Trophoblast cell (in vitro differentiated cells and primary cell): ENCODE results near the gene KMT2A.

Source experiments
- DNase-seq, 2 donors: peaks; one replicate each; pipeline ENCODE4 v3.0.0-alpha.2; 2016
- H2AFZ ChIP-seq: 2 replicates; pipeline ENCODE4 v1.6.1; 2013; ENCODE audit warnings: low read length, moderate library complexity, mild to moderate bottlenecking; ENCODE audit not compliant: insufficient read depth, poor library complexity
- H2AK5ac ChIP-seq: 2 replicates; pipeline ENCODE4 v1.6.1; 2013; ENCODE audit warnings: mild to moderate bottlenecking, low read length
- H2BK120ac ChIP-seq: 2 replicates; pipeline ENCODE4 v1.6.1; 2013; ENCODE audit warnings: low read length, mild to moderate bottlenecking, moderate library complexity; ENCODE audit not compliant: insufficient read depth, poor library complexity
- H2BK12ac ChIP-seq: 2 replicates; pipeline ENCODE4 v1.6.1; 2013; ENCODE audit warnings: mild to moderate bottlenecking, low read length, moderate library complexity
- H2BK5ac ChIP-seq: 2 replicates; pipeline ENCODE4 v1.6.1; 2013; ENCODE audit warnings: low read length, low read depth, moderate library complexity, mild to moderate bottlenecking; ENCODE audit not compliant: poor library complexity
- H3K14ac ChIP-seq: 2 replicates; pipeline ENCODE4 v1.6.1; 2013; ENCODE audit warnings: mild to moderate bottlenecking, low read length
- H3K18ac ChIP-seq: 2 replicates; pipeline ENCODE4 v1.6.1; 2013; ENCODE audit warnings: mild to moderate bottlenecking, low read length
- H3K23ac ChIP-seq: 2 replicates; pipeline ENCODE4 v1.6.1; 2013; ENCODE audit warnings: low read length
- H3K27ac ChIP-seq: 2 replicates; pipeline ENCODE4 v1.5.1; 2013; ENCODE audit warnings: low read depth, mild to moderate bottlenecking, inconsistent platforms, low read length, moderate library complexity
- H3K27me3 ChIP-seq: 2 replicates; pipeline ENCODE4 v1.6.1; 2013; ENCODE audit warnings: inconsistent platforms, mild to moderate bottlenecking, low read length, moderate library complexity; ENCODE audit not compliant: insufficient read depth
- H3K36me3 ChIP-seq, 2 experiments: 1 replicate in 1 of 2; 2 replicates in 1 of 2; pipeline ENCODE4 v1.6.1; 2013; ENCODE audit warnings: low read length in 2 of 2, mild to moderate bottlenecking in 2 of 2, moderate library complexity in 1 of 2; ENCODE audit not compliant: insufficient read depth in 2 of 2, control insufficient read depth in 1 of 2
- H3K4ac ChIP-seq: 2 replicates; pipeline ENCODE4 v1.6.1; 2013; ENCODE audit warnings: low read depth, mild to moderate bottlenecking, low read length, moderate library complexity
- H3K4me1 ChIP-seq, 2 experiments: 1 replicate in 1 of 2; 2 replicates in 1 of 2; pipeline ENCODE4 v1.6.1; 2013; ENCODE audit warnings: low read length in 2 of 2, mild to moderate bottlenecking in 2 of 2, moderate library complexity in 1 of 2; ENCODE audit not compliant: insufficient read depth in 2 of 2, control insufficient read depth in 1 of 2
- H3K4me2 ChIP-seq: 2 replicates; pipeline ENCODE4 v1.6.1; 2013; ENCODE audit warnings: inconsistent platforms, mild to moderate bottlenecking, low read length, moderate library complexity
- H3K4me3 ChIP-seq: 2 replicates; pipeline ENCODE4 v1.5.1; 2013; ENCODE audit warnings: mild to moderate bottlenecking, low read depth, low read length, inconsistent platforms
- H3K79me1 ChIP-seq: one replicate; pipeline ENCODE4 v1.6.1; 2013; ENCODE audit warnings: low read length
- H3K79me2 ChIP-seq: 2 replicates; pipeline ENCODE4 v1.6.1; 2013; ENCODE audit warnings: low read length, mild to moderate bottlenecking; ENCODE audit not compliant: control insufficient read depth, insufficient read depth, poor library complexity
- H3K9ac ChIP-seq: 2 replicates; pipeline ENCODE4 v1.6.1; 2013; ENCODE audit warnings: mild to moderate bottlenecking, low read length
- H3K9me3 ChIP-seq: 2 replicates; pipeline ENCODE4 v1.6.1; 2013; ENCODE audit warnings: low read depth, mild to moderate bottlenecking, control low read depth, inconsistent platforms, low read length; ENCODE audit not compliant: insufficient read depth
- H4K12ac ChIP-seq: 2 replicates; pipeline ENCODE4 v1.6.1; 2013; ENCODE audit warnings: low read depth, mild to moderate bottlenecking, low read length, moderate library complexity
- H4K8ac ChIP-seq: 2 replicates; pipeline ENCODE4 v1.6.1; 2013; ENCODE audit warnings: low read depth, mild to moderate bottlenecking, low read length, moderate library complexity
- H4K91ac ChIP-seq: one replicate; pipeline ENCODE4 v1.6.1; 2013; ENCODE audit warnings: low read depth, mild to moderate bottlenecking, low read length, moderate library complexity
- WGBS: extraction: QIAGEN DNeasy Blood & Tissue Kit; methylation state at CpG from one replicate; pipeline ENCODE4 v1.1.7; 2013; ENCODE audit warnings: missing lambda C conversion rate; ENCODE audit not compliant: insufficient read length, insufficient coverage; ENCODE audit errors: extremely low coverage; 5-methylcytosine and 5-hydroxymethylcytosine counted together

Gene KMT2A

GRCh38 chr11:118447423-118447822 lies 11.1 kb downstream of the KMT2A start:
- WGBS, result no CpG with 5 or more reads among the region's 4 CpGs
- Histone ChIP-seq H3K36me3 (peaks cover 0 to 2% of the 10 kb centered on the region in 2 experiments), H2AK5ac (no peak overlapping the region)

GRCh38 chr11:118448294-118448693 lies 12.0 kb downstream of the KMT2A start:
- Histone ChIP-seq H3K4me3 (no peak overlapping the region), H2BK120ac (no peak overlapping the region), H2BK5ac (no peak overlapping the region), H3K4me2 (no peak overlapping the region), H2BK12ac (no peak overlapping the region), H3K9me3 (no peaks in the 10 kb centered on the region), H4K8ac (no peak overlapping the region), H3K4ac (no peak overlapping the region), H2AK5ac (no peak overlapping the region), H3K79me2 (peaks cover 2% of the 10 kb centered on the region), H3K27ac (no peak overlapping the region), H3K23ac (no peak overlapping the region), H4K91ac (no peak overlapping the region), H2AFZ (no peak overlapping the region), H3K79me1 (no peaks in the 10 kb centered on the region), H3K27me3 (no peaks in the 10 kb centered on the region), H3K9ac (no peak overlapping the region), H3K4me1 (peaks cover 0 to 1% of the 10 kb centered on the region in 2 experiments), H3K18ac (no peak overlapping the region), H4K12ac (no peak overlapping the region), H3K14ac (no peak overlapping the region), H3K36me3 (peaks cover 0 to 2% of the 10 kb centered on the region in 2 experiments)
- DNase-seq, result no peak

More at GRCh38 chr11:118447423-118447822, 11.1 kb downstream of the KMT2A start:
- no peak overlapping the region for H3K18ac ChIP-seq
- no peak overlapping the region for H3K4me3 ChIP-seq
- H2BK120ac ChIP-seq, result no peak overlapping the region
- H3K79me1 ChIP-seq, result no peaks in the 10 kb centered on the region
- no peak overlapping the region for H2BK5ac ChIP-seq
- H4K12ac ChIP-seq, result no peak overlapping the region
- no peak overlapping the region for H3K14ac ChIP-seq
- no peak overlapping the region for H4K91ac ChIP-seq
- H3K27me3 ChIP-seq, result no peaks in the 10 kb centered on the region
- H3K23ac ChIP-seq, result no peak overlapping the region
- no peak overlapping the region for H2BK12ac ChIP-seq
- H3K4me2 ChIP-seq, result no peak overlapping the region
- no peaks in the 10 kb centered on the region for H3K9me3 ChIP-seq
- no peak for DNase-seq
- no peak overlapping the region for H3K4ac ChIP-seq
- peaks cover 0 to 1% of the 10 kb centered on the region in 2 experiments for H3K4me1 ChIP-seq
- H2AFZ ChIP-seq, result no peak overlapping the region
- no peak overlapping the region for H3K9ac ChIP-seq
- H3K79me2 ChIP-seq, result peaks cover 2% of the 10 kb centered on the region
- no peak overlapping the region for H4K8ac ChIP-seq
- no peak overlapping the region for H3K27ac ChIP-seq

- Histone ChIP-seq H2AK5ac (no peak overlapping the region), H3K79me1 (no peaks in the 10 kb centered on the region), H4K8ac (no peak overlapping the region), H2BK5ac (no peak overlapping the region), H3K36me3 (peaks cover 0 to 2% of the 10 kb centered on the region in 2 experiments), H3K9ac (no peak overlapping the region), H3K14ac (no peak overlapping the region), H3K4me1 (peaks cover 0 to 1% of the 10 kb centered on the region in 2 experiments), H2BK120ac (no peak overlapping the region), H4K91ac (no peak overlapping the region), H3K4me3 (no peak overlapping the region), H3K23ac (no peak overlapping the region), H3K18ac (no peak overlapping the region), H3K4me2 (no peak overlapping the region), H4K12ac (no peak overlapping the region), H3K79me2 (peaks cover 2% of the 10 kb centered on the region), H3K4ac (no peak overlapping the region), H2AFZ (no peak overlapping the region), H2BK12ac (no peak overlapping the region), H3K27me3 (no peaks in the 10 kb centered on the region), H3K27ac (no peak overlapping the region), H3K9me3 (no peaks in the 10 kb centered on the region)
- no peak for DNase-seq
- no CpG with 5 or more reads among the region's 4 CpGs for WGBS
These were observed 13.1 kb downstream of the KMT2A start for GRCh38 chr11:118449316-118449918.

- Histone ChIP-seq H2BK12ac (no peak overlapping the region), H3K14ac (no peak overlapping the region), H2BK5ac (no peak overlapping the region), H3K23ac (no peak overlapping the region), H3K9me3 (no peaks in the 10 kb centered on the region), H4K12ac (no peak overlapping the region), H2AK5ac (no peak overlapping the region), H3K36me3 (peaks cover 0 to 2% of the 10 kb centered on the region in 2 experiments), H3K27me3 (no peaks in the 10 kb centered on the region), H3K4me2 (no peak overlapping the region), H3K18ac (no peak overlapping the region), H3K4me3 (no peak overlapping the region), H4K8ac (no peak overlapping the region), H3K4ac (no peak overlapping the region), H4K91ac (no peak overlapping the region), H3K79me2 (no peaks in the 10 kb centered on the region), H3K9ac (no peak overlapping the region), H3K27ac (no peak overlapping the region), H2AFZ (no peak overlapping the region), H3K79me1 (no peaks in the 10 kb centered on the region), H2BK120ac (no peak overlapping the region), H3K4me1 (no peaks in the 10 kb centered on the region)
- WGBS, result no CpG with 5 or more reads among the region's 1 CpG
- no peak for DNase-seq
These were observed 14.2 kb downstream of the KMT2A start for GRCh38 chr11:118450451-118450850.
